ENCODE data around the gene CDKAL1. TPM values are rescaled to one million over a fixed set of nuclear protein-coding genes. Genes with fewer than 3 reads are reported as not detected.
"Not testable (repeated sequence)": the region's sequence is repeated elsewhere in the genome, so short reads cannot be mapped to it uniquely, and the experiment has no call there.

Gene CDKAL1
- total and polyA plus RNA-seq, 2 experiments from 2014 or later = 14.4 to 19.5 TPM

GRCh38 chr6:20718705-20719653, 184.7 kb downstream of the CDKAL1 start:
- Histone ChIP-seq H3K4me1 (ENCODE audit: insufficient read depth) (no peaks in the 10 kb centered on the region), H3K4me2 (no peak overlapping the region), H3K27ac (no peak overlapping the region), H3K36me3 (replicated peaks; ENCODE audit: insufficient read depth, low read depth) (no peaks in the 10 kb centered on the region), H3K9me2 (replicated peaks; ENCODE audit: insufficient read depth) (no peaks in the 10 kb centered on the region), H3K27me3 (no peaks in the 10 kb centered on the region), H4K20me1 (ENCODE audit: insufficient read depth, poor library complexity, severe bottlenecking) (no peaks in the 10 kb centered on the region), H3K9me3 (ENCODE audit: low read depth) (no peaks in the 10 kb centered on the region), H3K4me3 (no peak overlapping the region), H2AFZ (no peak overlapping the region), H3K79me2 (no peaks in the 10 kb centered on the region)
- TF ChIP-seq EZH2 (IDR thresholded peaks at IDR 0.05; ENCODE audit: borderline replicate concordance) = no peak
- TF ChIP-seq, protein P1, sequence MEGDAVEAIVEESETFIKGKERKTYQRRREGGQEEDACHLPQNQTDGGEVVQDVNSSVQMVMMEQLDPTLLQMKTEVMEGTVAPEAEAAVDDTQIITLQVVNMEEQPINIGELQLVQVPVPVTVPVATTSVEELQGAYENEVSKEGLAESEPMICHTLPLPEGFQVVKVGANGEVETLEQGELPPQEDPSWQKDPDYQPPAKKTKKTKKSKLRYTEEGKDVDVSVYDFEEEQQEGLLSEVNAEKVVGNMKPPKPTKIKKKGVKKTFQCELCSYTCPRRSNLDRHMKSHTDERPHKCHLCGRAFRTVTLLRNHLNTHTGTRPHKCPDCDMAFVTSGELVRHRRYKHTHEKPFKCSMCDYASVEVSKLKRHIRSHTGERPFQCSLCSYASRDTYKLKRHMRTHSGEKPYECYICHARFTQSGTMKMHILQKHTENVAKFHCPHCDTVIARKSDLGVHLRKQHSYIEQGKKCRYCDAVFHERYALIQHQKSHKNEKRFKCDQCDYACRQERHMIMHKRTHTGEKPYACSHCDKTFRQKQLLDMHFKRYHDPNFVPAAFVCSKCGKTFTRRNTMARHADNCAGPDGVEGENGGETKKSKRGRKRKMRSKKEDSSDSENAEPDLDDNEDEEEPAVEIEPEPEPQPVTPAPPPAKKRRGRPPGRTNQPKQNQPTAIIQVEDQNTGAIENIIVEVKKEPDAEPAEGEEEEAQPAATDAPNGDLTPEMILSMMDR (IDR thresholded peaks at IDR 0.05; ENCODE audit: poor library complexity) = no peak
- TF ChIP-seq EZH2phosphoT487 (IDR thresholded peaks at IDR 0.05; ENCODE audit: low read depth, severe bottlenecking, unreplicated experiment) = no peak
- DNase-seq (ENCODE audit: low spot score) = no peak
- WGBS (ENCODE audit: low lambda C conversion rate, missing lambda C conversion rate) = 72% methylated on average over 3 of the region's 3 CpGs

- Histone ChIP-seq H3K9me2 (replicated peaks; ENCODE audit: insufficient read depth) (no peaks in the 10 kb centered on the region), H2AFZ (no peak overlapping the region), H3K4me3 (no peak overlapping the region), H4K20me1 (ENCODE audit: insufficient read depth, poor library complexity, severe bottlenecking) (no peaks in the 10 kb centered on the region), H3K4me2 (no peak overlapping the region), H3K79me2 (peaks cover 1% of the 10 kb centered on the region), H3K4me1 (ENCODE audit: insufficient read depth) (no peaks in the 10 kb centered on the region), H3K27me3 (no peaks in the 10 kb centered on the region), H3K36me3 (replicated peaks; ENCODE audit: insufficient read depth, low read depth) (no peaks in the 10 kb centered on the region), H3K27ac (no peak overlapping the region), H3K9me3 (ENCODE audit: low read depth) (no peaks in the 10 kb centered on the region)
- TF ChIP-seq EZH2 (IDR thresholded peaks at IDR 0.05; ENCODE audit: borderline replicate concordance) (no peak), EZH2phosphoT487 (IDR thresholded peaks at IDR 0.05; ENCODE audit: low read depth, severe bottlenecking, unreplicated experiment) (no peak)
- TF ChIP-seq, protein P1 (IDR thresholded peaks at IDR 0.05; ENCODE audit: poor library complexity) = no peak
- no peak for DNase-seq (ENCODE audit: low spot score)
- WGBS (ENCODE audit: low lambda C conversion rate, missing lambda C conversion rate) = 85% methylated on average over 2 of the region's 2 CpGs
Measured at GRCh38 chr6:20719980-20720379, 185.7 kb downstream of the CDKAL1 start.

- not testable (repeated sequence) for H3K27ac ChIP-seq; DNase-seq (ENCODE audit: low spot score); H3K9me3 ChIP-seq (ENCODE audit: low read depth); H4K20me1 ChIP-seq (ENCODE audit: insufficient read depth, poor library complexity, severe bottlenecking); H3K9me2 ChIP-seq (replicated peaks; ENCODE audit: insufficient read depth); H2AFZ ChIP-seq; H3K79me2 ChIP-seq; H3K4me2 ChIP-seq; H3K4me3 ChIP-seq; H3K27me3 ChIP-seq; H3K36me3 ChIP-seq (replicated peaks; ENCODE audit: insufficient read depth, low read depth); H3K4me1 ChIP-seq (ENCODE audit: insufficient read depth)
- 67% methylated on average over 3 of the region's 3 CpGs for WGBS (ENCODE audit: low lambda C conversion rate, missing lambda C conversion rate)
Measured at GRCh38 chr6:20721121-20721520, 186.9 kb downstream of the CDKAL1 start.

- Histone ChIP-seq H3K9me3 (ENCODE audit: low read depth) (no peaks in the 10 kb centered on the region), H4K20me1 (ENCODE audit: insufficient read depth, poor library complexity, severe bottlenecking) (no peaks in the 10 kb centered on the region), H3K9me2 (replicated peaks; ENCODE audit: insufficient read depth) (no peaks in the 10 kb centered on the region), H3K4me3 (no peak overlapping the region), H2AFZ (no peak overlapping the region), H3K4me2 (no peak overlapping the region), H3K36me3 (replicated peaks; ENCODE audit: insufficient read depth, low read depth) (no peaks in the 10 kb centered on the region), H3K27me3 (no peaks in the 10 kb centered on the region), H3K4me1 (ENCODE audit: insufficient read depth) (no peaks in the 10 kb centered on the region), H3K79me2 (peaks cover 4% of the 10 kb centered on the region), H3K27ac (no peak overlapping the region)
- WGBS (ENCODE audit: low lambda C conversion rate, missing lambda C conversion rate) = 100% methylated on average over 2 of the region's 2 CpGs
- DNase-seq (ENCODE audit: low spot score) = no peak
- TF ChIP-seq, protein P1 (IDR thresholded peaks at IDR 0.05; ENCODE audit: poor library complexity) = no peak
- no peak for TF ChIP-seq EZH2phosphoT487 (IDR thresholded peaks at IDR 0.05; ENCODE audit: low read depth, severe bottlenecking, unreplicated experiment)
- no peak for TF ChIP-seq EZH2 (IDR thresholded peaks at IDR 0.05; ENCODE audit: borderline replicate concordance)
Measured at GRCh38 chr6:20722455-20722854, 188.2 kb downstream of the CDKAL1 start.

Data from hepatocyte (in vitro differentiated cells).